NCI-H1436 (cell line): ENCODE data around the gene G3BP1.
"Not testable (repeated sequence)": the region's sequence is repeated elsewhere in the genome, so short reads cannot be mapped to it uniquely, and the experiment has no call there.

Experiments
- DNase-seq: peaks from one replicate; lab custom pipeline; 2025; lab: John Stamatoyannopoulos, UW

G3BP1 gene

DNA sequence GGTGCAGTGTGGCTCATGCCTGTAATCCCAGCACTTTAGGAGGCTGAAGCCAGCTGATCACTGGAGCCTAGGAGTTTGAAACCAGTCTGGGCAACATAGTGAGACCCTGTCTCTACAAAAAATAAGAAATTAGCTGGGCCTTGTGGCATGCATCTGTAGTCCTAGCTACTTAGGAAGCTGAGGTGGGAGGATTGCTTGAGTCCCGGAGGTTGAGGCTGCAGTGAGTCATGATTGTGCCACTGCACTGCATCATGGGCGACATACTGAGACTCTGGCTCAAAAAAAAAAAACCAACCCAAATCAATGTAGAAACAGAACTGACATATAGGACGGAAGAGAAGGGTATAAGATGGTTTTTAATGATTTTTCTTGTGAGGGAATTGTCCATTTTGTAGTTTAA is 27.7 kb downstream of the G3BP1 start:
- DNase-seq = no peak

DNA sequence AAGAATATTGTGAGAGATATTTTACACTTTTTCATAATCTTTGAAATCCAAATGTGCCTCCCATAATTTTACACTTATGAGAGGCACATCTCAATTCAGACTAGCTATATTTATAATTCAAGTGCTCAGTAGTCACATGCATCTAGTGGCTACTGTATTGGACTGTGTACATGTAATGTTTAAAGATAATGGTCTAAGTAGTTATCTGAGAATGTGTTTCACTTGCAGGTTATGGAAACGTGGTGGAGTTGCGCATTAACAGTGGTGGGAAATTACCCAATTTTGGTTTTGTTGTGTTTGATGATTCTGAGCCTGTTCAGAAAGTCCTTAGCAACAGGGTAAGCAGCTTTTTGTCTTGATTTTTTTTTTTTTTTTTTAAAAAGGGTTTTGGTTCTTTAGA is 28.8 kb downstream of the G3BP1 start:
- no peak for DNase-seq

DNA sequence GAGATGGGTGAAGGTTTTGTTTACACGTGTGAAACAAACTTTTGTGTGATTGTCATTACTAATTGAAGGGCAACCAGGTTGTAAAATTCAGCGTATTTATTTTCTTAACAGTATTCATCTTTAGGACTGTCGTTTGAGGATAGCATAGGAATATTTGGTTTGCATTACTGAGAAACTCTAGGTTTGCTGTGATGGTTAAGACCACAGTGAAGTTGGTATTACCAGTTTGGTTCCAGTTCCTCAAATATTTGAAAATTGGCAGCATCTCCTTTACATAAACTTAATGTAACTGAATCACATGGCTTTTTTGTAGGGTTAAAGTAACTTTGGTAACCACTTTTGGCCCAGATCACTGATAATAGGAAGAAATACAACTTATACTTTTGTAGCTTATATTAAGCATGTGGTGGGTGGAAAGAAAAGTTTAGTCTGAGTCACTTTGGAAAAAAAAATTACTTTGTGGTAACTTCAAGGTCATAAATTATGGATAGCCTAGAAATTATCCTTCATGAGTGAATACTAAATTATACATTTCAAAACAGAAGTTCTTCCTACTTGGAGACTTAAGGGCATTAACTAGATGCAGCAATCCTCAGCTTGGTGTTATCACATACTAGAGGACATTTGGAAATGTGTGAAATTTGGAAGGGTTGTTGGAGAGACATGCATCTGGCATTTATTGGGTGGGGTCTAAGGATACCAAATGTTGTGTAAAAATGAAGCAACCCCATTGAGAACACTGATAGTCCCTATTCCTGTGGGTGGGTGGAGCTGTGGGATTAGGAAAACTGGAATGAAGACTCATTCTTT is 33.9 kb downstream of the G3BP1 start:
- DNase-seq = no peak

DNA sequence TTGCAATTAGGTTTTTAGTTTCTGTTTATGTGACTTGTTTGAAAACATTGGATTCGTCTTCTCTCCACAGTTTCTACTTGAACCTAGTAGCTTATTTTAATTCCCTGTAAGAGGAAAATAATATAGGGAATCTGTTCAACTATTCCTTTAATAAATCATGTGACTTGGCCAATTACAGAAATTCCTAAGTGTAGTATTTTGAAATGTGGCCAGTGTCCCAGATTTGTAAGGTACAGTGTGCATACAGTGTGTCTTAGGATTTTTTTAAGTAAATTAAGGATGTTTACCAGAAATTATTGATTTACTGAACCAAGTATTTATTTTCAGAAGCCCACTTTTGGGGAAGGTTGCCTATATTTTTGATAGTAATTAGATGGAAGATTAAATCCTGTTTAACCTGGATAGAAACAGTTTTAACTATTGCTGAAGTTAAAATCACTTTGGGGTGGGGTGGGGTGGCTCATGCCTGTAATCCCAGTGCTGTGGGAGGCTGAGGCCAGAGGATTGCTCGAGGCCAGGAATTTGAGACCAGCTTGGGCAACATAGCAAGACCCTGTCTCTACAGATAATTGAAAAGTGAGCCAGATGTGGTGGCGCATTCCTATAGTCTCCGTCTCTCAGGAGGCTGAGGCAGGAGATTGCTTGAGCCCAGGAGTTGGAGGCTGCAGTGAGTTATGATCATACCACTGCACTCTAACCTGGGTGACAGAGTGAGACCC is 36.9 kb downstream of the G3BP1 start:
- no peak for DNase-seq

DNA sequence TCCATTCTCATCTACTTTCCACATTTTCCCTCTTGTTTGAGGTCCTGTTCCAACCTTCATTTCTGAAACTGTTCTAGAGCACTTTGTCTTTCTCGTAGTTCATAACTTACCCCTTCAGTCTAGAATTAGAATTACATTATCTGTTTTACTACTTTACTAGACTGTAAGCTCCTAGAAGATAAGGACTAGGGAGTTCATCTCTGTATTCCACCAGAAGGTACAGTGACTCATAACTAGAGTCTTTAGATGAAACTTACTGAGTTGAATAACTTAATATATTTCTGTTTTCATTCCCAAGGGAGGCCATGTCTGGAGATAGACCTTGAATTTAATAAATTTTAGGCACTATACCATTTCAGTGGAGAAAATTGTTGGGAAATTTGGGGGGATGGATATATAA is 38.7 kb downstream of the G3BP1 start:
- DNase-seq = no peak

DNA sequence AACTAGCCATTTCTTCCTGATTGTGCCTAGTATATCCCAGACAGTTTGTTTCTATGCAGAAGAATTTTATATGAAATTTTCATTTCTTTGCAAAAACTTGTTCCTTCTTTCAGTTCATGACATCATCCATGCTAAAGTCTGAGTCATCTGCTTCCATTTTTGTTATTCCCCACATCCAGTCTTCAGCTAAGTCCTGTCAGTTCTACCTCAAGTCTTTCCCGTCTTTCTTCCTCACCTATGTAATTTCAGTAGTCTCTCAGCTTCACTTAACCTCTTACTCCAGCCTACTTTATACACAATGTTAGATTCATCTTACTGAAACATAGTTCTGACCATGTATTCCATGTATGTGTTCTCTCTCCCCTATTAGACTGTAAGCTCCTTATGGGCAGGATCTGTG is 39.1 kb downstream of the G3BP1 start:
- no peak for DNase-seq

DNA sequence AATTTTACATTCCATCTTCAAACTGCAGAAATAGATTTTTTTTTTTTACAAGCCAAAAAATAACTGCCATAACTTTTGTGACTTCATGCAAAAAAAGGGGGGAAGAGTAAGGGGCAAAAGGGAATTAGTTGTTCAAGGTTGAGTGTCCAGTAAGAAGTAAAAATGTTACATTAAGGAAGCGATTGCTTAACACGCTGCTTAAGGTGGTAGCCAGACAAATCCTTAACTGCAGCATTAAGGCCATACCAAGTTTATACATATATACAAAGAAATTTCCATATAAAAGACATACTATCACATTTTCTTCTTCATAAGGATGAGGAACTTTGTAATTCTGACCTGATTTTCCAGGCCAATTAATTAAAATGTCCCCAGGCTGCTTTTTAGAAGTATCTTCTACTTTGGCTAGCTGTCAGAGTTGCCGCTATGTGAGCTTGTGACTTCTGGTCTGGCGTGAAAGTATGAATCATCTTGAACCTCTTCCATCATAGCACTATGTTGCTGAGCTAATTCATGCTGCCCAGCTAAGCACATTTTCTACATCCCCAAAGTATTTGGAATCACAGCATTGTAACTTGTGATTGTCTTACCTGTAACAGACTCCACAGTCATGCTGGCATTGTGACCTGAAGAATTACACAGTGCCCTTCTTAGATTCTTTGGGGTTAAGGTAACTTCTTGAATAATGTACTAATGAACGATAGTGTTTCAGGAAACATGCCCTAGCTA is 40.0 kb downstream of the G3BP1 start:
- DNase-seq = no peak

DNA sequence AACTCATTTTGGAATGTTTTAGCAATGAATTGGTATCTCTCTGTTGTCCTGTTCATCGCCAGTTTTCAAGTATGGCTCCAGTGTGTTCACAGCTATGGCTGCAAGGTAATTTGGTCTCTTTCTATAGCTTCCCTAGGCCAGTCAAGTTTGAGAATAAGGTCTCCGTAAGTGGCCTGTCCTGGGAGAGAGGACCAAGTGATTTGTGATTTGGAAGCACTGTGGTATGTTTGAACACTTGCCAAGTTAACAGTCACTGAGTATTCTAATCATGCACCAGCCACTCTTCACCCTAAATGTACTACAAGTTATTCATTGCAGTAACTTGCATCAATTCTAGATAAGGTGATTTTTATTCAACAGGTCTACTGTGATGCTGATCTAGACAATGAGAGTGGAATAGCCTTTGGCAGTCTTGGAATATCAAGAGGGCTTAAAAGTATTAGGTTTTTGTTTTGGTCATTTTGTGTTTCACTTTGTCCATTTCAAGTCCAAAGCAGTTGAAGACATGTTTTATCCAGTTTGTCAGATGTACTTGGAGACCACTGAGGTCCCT is 41.1 kb downstream of the G3BP1 start:
- DNase-seq = no peak

DNA sequence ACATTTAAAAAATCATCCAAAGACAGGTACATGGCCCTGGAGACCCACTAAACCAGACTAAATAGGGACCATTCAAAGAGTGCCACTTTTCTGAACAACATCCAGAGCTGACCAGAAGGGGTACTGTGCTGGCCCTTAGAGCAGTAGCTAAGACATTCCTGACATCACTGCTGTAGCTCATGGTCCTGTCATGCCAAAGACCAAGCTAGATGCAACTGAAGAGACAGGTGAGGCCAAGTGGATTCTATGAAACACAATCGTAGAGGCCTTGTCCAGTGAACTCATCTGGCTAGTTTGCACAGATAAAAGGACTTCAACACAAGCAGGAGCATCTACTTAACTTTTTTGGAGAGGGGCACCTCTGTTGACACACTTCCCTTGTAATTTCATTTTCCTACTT is 43.3 kb downstream of the G3BP1 start:
- DNase-seq = no peak

DNA sequence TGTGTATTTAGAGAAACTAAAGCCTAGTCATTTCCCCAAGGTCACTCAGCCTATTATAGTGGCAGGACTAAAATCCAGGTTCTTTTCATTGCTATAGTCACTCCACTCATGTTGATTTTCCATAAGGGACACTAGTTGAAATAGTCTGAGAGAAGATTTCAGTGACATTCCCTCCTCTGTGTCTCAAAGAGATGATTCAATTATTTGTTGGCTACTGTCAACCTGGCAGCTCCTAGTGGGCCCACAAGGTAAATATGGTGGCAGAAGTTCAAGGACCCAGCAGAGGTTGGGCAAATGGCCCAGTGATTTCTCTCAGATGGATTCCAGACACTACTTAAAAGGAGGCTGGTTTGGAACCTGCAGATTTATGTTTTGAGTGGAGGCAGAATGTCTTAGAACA is 48.1 kb downstream of the G3BP1 start:
- DNase-seq = no peak

DNA sequence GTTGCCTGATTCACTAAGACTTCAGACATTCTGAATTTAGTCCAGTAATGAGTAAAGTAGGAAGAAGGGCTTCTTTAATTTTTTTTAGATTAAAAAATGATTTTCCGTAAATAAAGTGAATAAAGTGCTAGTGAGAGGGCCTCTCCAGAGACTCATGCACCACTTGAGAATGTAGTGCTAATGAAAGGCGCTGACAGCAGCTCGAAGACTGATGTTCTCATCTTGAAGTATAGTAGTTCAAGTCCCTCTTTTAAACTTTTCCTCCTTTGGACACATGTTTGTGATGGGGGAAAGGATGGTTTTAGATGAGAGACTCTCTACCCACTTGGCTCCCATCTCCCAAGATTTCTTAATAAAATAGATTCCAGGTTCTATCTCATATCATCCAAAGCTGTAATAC is 48.5 kb downstream of the G3BP1 start:
- no peak for DNase-seq

DNA sequence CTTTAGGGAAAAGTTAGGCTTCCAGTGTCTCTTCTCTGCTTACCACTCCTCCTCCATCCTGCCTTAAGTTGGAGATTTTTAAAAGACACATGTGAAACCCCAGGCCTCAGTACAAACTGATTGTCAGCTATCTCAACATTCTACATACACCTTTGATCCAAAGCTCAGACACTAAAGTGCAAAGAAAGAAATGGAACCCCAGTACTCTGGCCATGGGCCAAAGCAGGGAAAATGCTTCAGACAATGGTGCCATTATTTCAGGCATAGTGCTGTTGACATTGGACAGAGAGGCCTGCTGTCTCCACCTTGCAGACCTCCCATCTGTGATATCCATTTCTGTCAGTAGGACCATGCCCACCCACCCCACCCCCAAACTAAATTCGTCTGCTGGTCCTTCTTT is 49.1 kb downstream of the G3BP1 start:
- no peak for DNase-seq

DNA sequence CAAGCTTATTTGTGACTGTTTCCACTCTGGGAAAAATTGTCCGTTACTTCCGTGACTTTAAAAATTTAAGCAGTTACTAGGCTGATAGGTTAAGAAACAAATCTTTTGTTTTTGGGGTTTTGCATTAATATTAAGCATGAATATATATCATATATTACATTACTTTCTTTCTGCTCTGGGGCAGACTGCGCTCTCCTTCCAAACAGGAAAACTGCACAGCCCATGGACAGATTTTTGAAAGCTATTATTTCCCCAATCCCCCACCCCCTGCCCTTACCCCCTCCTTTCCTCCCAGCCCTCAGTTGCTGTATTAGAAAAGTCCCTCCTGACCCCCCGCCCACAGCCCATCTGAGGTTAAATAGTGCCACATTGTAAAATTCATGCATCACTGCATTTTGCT is 50.4 kb downstream of the G3BP1 start:
- no peak for DNase-seq

DNA sequence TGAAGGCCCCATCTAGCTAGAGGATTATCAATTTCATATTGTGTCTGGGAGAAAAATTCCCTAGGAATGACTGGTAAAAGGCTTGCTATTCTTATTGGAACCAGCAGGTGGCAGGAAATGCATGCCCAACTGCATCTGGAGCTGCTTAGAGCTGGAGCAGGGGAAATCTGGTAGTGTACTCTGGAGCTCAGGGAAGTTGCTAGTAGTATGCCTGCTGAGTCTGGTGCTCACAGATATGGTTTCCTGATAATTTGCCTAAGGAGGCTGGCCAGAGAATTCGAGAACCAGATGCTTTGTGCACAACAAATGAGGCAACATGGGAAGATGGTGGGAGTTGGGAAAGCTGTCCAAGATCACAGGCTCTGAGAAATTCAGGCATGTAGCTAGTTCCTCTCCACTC is 53.7 kb downstream of the G3BP1 start:
- peak; percentile 45 for DNase-seq

DNA sequence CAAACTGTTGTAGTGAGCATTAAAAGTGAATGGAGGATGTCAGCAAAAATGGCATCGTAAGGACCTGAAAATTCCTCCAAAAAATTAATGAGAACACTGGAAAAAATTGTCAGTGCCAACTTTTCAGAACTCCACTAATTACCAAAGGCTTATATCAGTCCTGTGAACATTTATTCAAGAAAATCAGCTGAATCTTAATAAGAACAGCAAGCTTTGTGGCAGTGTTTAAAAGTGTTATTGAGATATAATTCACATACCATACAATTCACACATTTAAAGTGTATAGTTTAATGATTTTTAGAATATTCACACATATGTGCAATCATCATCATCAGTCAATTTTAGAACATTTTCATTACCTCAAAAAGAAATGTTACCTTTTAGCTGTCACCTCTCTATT is 57.6 kb downstream of the G3BP1 start:
- no peak for DNase-seq

DNA sequence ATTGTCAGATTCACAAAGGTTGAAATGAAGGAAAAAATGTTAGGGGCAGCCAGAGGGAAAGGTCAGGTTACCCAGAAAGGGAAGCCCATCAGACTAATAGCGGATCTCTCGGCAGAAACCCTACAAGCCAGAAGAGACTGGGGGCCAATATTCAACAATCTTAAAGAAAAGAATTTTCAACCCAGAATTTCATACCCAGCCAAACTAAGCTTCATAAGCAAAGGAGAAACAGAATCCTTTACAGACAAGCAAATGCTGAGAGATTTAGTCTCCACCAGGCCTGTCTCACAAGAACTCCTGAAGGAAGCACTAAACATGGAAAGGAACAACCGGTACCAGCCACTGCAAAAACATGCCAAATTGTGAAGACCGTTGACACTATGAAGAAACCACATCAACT is 61.1 kb downstream of the G3BP1 start:
- DNase-seq = not testable (repeated sequence)

DNA sequence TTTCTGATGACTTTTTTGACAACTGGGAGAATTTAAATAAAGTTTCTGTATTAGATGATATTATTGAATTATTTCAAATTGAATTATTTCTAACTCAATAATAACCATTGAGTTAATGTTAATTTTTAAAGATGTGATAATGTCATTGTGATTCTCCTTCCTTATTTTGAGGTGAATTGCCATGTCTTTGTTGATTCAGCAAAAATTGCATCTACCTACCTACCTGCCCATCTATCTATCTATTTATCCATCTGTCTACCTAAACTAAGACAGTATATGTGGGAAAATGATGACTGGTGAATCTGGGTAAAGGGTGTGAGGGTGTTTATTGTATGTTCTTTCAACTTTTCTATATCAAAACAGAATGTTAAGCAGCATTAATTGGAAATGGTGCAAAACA is 75.0 kb downstream of the G3BP1 start:
- DNase-seq = no peak

DNA sequence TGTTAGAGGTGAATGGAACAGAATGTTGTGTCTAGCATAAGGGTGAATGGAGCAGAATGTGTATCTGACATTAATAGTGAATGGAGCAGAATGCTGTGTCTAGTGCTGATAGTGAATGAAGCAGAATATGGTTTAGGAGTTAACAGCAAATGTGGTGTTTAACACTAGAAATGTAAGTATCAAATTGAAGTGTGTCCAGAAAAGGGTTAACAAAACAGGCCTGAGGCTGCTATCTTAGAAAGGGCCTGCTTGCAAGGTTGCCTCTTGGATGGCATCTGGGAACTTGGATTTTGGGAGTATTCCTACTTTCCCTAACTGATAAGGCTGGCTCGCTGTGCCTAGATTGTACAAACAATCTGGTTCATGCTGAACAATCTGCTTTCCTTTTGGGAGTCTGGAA is 76.1 kb downstream of the G3BP1 start:
- DNase-seq = no peak

DNA sequence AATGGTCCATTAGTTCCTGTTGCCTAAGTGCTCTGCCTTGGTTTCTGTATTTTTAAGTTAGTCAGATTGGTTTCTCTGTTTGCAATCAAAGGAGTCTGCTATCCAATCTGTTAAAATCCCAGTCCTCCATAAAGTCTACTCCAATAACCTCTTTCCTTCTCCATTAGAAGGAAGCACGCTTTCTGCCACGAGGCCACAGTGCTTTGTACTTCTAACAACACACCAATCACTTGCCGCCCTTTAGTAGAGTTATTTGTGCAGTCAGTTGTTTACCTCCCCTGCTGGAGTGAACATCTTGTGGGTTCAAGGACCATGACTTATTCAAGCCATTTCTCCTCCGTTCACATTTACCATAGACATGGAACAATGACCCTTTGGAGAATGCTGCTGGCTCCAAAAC is 83.9 kb downstream of the G3BP1 start:
- no peak for DNase-seq

DNA sequence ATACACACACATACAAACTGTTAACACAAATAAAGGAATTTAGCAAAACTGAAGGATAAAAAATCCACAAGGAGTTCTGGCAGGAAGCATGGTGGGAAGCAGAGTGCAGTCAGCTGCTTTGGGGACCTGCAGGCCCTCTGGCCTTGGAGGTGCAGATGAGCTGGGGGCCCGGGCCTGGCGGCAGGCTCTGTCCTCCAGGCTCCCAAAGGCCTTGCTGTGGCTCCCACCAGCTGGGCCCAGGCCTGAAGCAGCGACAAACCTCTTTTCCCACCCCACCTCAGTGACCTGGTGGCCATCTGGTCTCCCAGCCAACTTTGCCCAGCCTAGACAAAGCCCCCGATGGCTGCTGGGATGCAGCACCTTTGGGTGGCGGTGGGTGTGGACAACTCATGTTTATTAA is 85.1 kb downstream of the G3BP1 start:
- no peak for DNase-seq

DNA sequence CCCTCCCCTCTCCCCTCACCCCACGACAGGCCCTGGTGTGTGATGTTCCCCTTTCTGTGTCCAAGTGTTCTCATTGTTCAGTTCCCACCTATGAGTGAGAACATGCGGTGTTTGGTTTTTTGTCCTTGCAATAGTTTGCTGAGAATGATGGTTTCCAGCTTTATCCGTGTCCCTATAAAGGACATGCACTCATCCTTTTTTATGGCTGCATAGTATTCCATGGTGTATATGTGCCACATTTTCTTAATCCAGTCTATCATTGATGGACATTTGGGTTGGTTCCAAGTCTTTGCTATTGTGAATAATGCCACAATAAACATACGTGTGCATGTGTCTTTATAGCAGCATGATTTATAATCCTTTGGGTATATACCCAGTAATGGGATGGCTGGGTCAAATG is 89.1 kb downstream of the G3BP1 start:
- DNase-seq = not testable (repeated sequence)
